ENCODE measurements around the gene IGFBP5.

IGFBP5 gene

GRCh38 chr2:216690456-216690852, 4.9 kb downstream of the IGFBP5 start:
- H3K4me3 Mint-ChIP-seq: no peak overlapping the region
- no peak for ATAC-seq (replicated peaks)

GRCh38 chr2:216689397-216689796, 6.0 kb downstream of the IGFBP5 start:
- Mint-ChIP-seq H3K27me3 (peaks cover 63 to 78% of the 10 kb centered on the region in 2 donors), H3K4me3 (no peak overlapping the region), H3K36me3 (ENCODE audit: insufficient read depth) (no peaks in the 10 kb centered on the region), H3K4me1 (ENCODE audit: low read depth in 2 of 2) (peaks cover 21 to 26% of the 10 kb centered on the region in 2 donors), H3K9me3 (no peaks in the 10 kb centered on the region), H3K27ac (no peak overlapping the region)
- ATAC-seq (replicated peaks) (no peak), DNase-seq (no peak)

More at GRCh38 chr2:216690456-216690852, 4.9 kb downstream of the IGFBP5 start:
- Mint-ChIP-seq H3K4me1 (ENCODE audit: low read depth in 2 of 2) (peaks cover 25 to 31% of the 10 kb centered on the region in 2 donors), H3K9me3 (no peaks in the 10 kb centered on the region), H3K27me3 (peaks cover 66 to 69% of the 10 kb centered on the region in 2 donors), H3K36me3 (ENCODE audit: insufficient read depth) (no peaks in the 10 kb centered on the region), H3K27ac (peak overlapping the region in 1 of 2 donors; percentile 4)
- no peak for DNase-seq

- Mint-ChIP-seq H3K27me3 (peaks cover 63 to 84% of the 10 kb centered on the region in 2 donors), H3K4me1 (ENCODE audit: low read depth in 2 of 2) (peaks cover 19 to 22% of the 10 kb centered on the region in 2 donors), H3K4me3 (no peak overlapping the region), H3K9me3 (no peaks in the 10 kb centered on the region), H3K27ac (no peak overlapping the region), H3K36me3 (ENCODE audit: insufficient read depth) (no peaks in the 10 kb centered on the region)
- DNase-seq: no peak
- no peak for ATAC-seq (replicated peaks)
Measured at GRCh38 chr2:216688731-216689340, 6.5 kb downstream of the IGFBP5 start.

- H3K9me3 Mint-ChIP-seq: no peaks in the 10 kb centered on the region
- H3K4me3 Mint-ChIP-seq: no peak overlapping the region
- H3K27ac Mint-ChIP-seq: no peak overlapping the region
- DNase-seq: no peak
- peaks cover 64 to 91% of the 10 kb centered on the region in 2 donors for H3K27me3 Mint-ChIP-seq
- ATAC-seq (replicated peaks): no peak
- H3K4me1 Mint-ChIP-seq (ENCODE audit: low read depth in 2 of 2): peaks cover 14 to 15% of the 10 kb centered on the region in 2 donors
- H3K36me3 Mint-ChIP-seq (ENCODE audit: insufficient read depth): no peaks in the 10 kb centered on the region
Measured at GRCh38 chr2:216687646-216688045, 7.7 kb downstream of the IGFBP5 start.

GRCh38 chr2:216687111-216687510, 8.2 kb downstream of the IGFBP5 start:
- Mint-ChIP-seq H3K27me3 (peaks cover 63 to 89% of the 10 kb centered on the region in 2 donors), H3K27ac (no peak overlapping the region), H3K9me3 (no peaks in the 10 kb centered on the region), H3K4me1 (ENCODE audit: low read depth in 2 of 2) (peaks cover 10 to 11% of the 10 kb centered on the region in 2 donors), H3K4me3 (no peak overlapping the region), H3K36me3 (ENCODE audit: insufficient read depth) (no peaks in the 10 kb centered on the region)
- DNase-seq (no peak), ATAC-seq (replicated peaks) (no peak)

GRCh38 chr2:216685327-216685875, 9.9 kb downstream of the IGFBP5 start:
- Mint-ChIP-seq H3K9me3 (no peaks in the 10 kb centered on the region), H3K27ac (no peak overlapping the region), H3K36me3 (ENCODE audit: insufficient read depth) (peaks cover 2% of the 10 kb centered on the region), H3K27me3 (peaks cover 64 to 89% of the 10 kb centered on the region in 2 donors), H3K4me1 (ENCODE audit: low read depth in 2 of 2) (peaks cover 0 to 5% of the 10 kb centered on the region in 2 donors), H3K4me3 (no peak overlapping the region)
- DNase-seq: no peak
- ATAC-seq (replicated peaks): no peak

GRCh38 chr2:216683846-216684245, 11.5 kb downstream of the IGFBP5 start:
- DNase-seq: no peak
- Mint-ChIP-seq H3K36me3 (ENCODE audit: insufficient read depth) (peaks cover 2% of the 10 kb centered on the region), H3K9me3 (no peaks in the 10 kb centered on the region), H3K4me3 (no peak overlapping the region), H3K27ac (no peak overlapping the region), H3K27me3 (peaks cover 65 to 89% of the 10 kb centered on the region in 2 donors), H3K4me1 (ENCODE audit: low read depth in 2 of 2) (peaks cover 0 to 4% of the 10 kb centered on the region in 2 donors)
- ATAC-seq (replicated peaks): no peak

GRCh38 chr2:216681683-216682082, 13.7 kb downstream of the IGFBP5 start:
- Mint-ChIP-seq H3K27me3 (peaks cover 64 to 91% of the 10 kb centered on the region in 2 donors), H3K4me1 (ENCODE audit: low read depth in 2 of 2) (peaks cover 0 to 4% of the 10 kb centered on the region in 2 donors), H3K27ac (no peak overlapping the region), H3K36me3 (ENCODE audit: insufficient read depth) (peaks cover 6% of the 10 kb centered on the region), H3K9me3 (no peaks in the 10 kb centered on the region), H3K4me3 (no peak overlapping the region)
- DNase-seq (no peak), ATAC-seq (replicated peaks) (no peak)

- H3K27ac Mint-ChIP-seq: no peak overlapping the region
- peaks cover 6% of the 10 kb centered on the region for H3K36me3 Mint-ChIP-seq (ENCODE audit: insufficient read depth)
- peaks cover 0 to 4% of the 10 kb centered on the region in 2 donors for H3K4me1 Mint-ChIP-seq (ENCODE audit: low read depth in 2 of 2)
- DNase-seq (no peak), ATAC-seq (replicated peaks) (no peak)
- H3K9me3 Mint-ChIP-seq: no peaks in the 10 kb centered on the region
- H3K4me3 Mint-ChIP-seq: no peak overlapping the region
- peaks cover 61 to 89% of the 10 kb centered on the region in 2 donors for H3K27me3 Mint-ChIP-seq
Measured at GRCh38 chr2:216680951-216681629, 14.3 kb downstream of the IGFBP5 start.

GRCh38 chr2:216679658-216680024, 15.7 kb downstream of the IGFBP5 start:
- no peak for ATAC-seq (replicated peaks)
- H3K27me3 Mint-ChIP-seq: peaks cover 60 to 88% of the 10 kb centered on the region in 2 donors
- H3K36me3 Mint-ChIP-seq (ENCODE audit: insufficient read depth): peaks cover 6% of the 10 kb centered on the region
- no peak for DNase-seq
- peaks cover 0 to 4% of the 10 kb centered on the region in 2 donors for H3K4me1 Mint-ChIP-seq (ENCODE audit: low read depth in 2 of 2)
- H3K9me3 Mint-ChIP-seq: no peaks in the 10 kb centered on the region
- no peak overlapping the region for H3K27ac Mint-ChIP-seq
- H3K4me3 Mint-ChIP-seq: no peak overlapping the region

- peaks cover 57 to 88% of the 10 kb centered on the region in 2 donors for H3K27me3 Mint-ChIP-seq
- no peak overlapping the region for H3K27ac Mint-ChIP-seq
- no peak overlapping the region for H3K4me3 Mint-ChIP-seq
- DNase-seq: no peak
- H3K4me1 Mint-ChIP-seq (ENCODE audit: low read depth in 2 of 2): peaks cover 0 to 4% of the 10 kb centered on the region in 2 donors
- H3K9me3 Mint-ChIP-seq: no peaks in the 10 kb centered on the region
- peaks cover 6% of the 10 kb centered on the region for H3K36me3 Mint-ChIP-seq (ENCODE audit: insufficient read depth)
- ATAC-seq (replicated peaks): no peak
Measured at GRCh38 chr2:216678813-216679657, 16.3 kb downstream of the IGFBP5 start.

- Mint-ChIP-seq H3K36me3 (ENCODE audit: insufficient read depth) (peaks cover 6% of the 10 kb centered on the region), H3K4me3 (no peak overlapping the region), H3K9me3 (no peaks in the 10 kb centered on the region), H3K27me3 (peaks cover 47 to 86% of the 10 kb centered on the region in 2 donors), H3K4me1 (ENCODE audit: low read depth in 2 of 2) (peaks cover 0 to 4% of the 10 kb centered on the region in 2 donors), H3K27ac (no peak overlapping the region)
- ATAC-seq (replicated peaks): no peak
- DNase-seq: no peak
Measured at GRCh38 chr2:216678098-216678465, 17.3 kb downstream of the IGFBP5 start.

GRCh38 chr2:216677439-216678097, 17.8 kb downstream of the IGFBP5 start:
- DNase-seq: no peak
- H3K27me3 Mint-ChIP-seq: peaks cover 45 to 83% of the 10 kb centered on the region in 2 donors
- H3K27ac Mint-ChIP-seq: no peak overlapping the region
- peaks cover 6% of the 10 kb centered on the region for H3K36me3 Mint-ChIP-seq (ENCODE audit: insufficient read depth)
- no peaks in the 10 kb centered on the region for H3K9me3 Mint-ChIP-seq
- no peak overlapping the region for H3K4me3 Mint-ChIP-seq
- ATAC-seq (replicated peaks): no peak
- peaks cover 0 to 4% of the 10 kb centered on the region in 2 donors for H3K4me1 Mint-ChIP-seq (ENCODE audit: low read depth in 2 of 2)
